HUDEP-2 (cell line): ENCODE results near the gene IFNG-AS1.

Experiments
- DNase-seq, 76 experiments: peaks; one replicate each; lab custom pipeline; 2025; ENCODE audit not compliant: unreplicated experiment in 76 of 76; lab: John Stamatoyannopoulos, UW

IFNG-AS1 gene

DNA sequence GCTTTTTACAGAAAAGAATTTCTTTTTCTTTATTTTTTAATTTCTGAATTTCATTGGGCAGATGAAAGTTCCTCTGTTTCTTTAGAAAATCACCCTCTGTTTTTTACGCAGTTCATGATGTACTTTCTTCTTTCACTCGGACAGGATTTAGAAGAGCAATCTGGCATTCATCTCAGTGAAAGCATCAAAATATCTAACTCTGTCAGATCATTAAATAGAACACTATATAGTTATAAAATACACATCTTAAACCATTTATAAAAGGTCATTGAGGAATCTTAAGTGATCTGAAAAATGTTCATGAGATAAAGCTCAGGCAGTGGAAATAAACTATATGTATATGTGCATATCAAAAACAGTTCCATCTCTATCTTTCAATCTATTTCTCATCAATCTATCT is 3.9 kb downstream of the IFNG-AS1 start:
- DNase-seq = no peak

DNA sequence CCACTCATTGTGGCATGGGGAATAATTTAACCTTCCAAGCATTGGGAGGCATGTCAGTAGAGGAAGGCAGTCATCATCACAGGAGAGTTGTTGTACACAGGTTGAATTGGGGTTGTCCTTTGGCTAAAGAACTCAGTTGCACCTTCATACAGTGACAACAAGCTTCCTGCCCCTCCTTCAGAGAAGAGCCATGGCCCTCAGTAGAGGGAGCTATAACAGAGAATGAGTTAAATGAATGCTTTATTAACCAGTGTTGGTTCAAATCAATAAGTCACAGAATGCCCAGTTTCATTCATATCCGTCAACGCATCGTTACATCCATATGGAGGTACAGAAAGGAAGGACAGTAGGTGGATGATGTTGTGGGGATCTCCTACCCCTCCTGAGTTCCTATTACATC is 4.8 kb downstream of the IFNG-AS1 start:
- DNase-seq = no peak

DNA sequence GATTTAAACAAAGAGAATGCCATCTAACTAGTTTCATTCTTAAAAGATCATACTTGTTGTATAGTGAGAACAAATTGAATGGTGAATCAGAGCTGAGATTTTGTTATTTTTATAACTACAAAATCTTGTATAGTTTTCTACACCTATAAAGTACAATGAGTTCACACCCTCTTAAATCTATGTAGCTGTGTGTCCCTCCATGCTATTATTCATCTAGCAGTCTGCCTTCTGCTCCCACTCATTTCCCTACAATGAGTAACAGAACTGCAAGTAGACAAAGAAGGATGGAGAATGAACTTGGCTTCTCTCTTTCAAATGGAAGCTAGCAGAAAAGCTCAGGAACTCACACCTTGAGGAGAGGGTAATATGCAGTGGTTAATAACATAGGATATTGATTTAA is 7.1 kb downstream of the IFNG-AS1 start:
- no peak for DNase-seq

DNA sequence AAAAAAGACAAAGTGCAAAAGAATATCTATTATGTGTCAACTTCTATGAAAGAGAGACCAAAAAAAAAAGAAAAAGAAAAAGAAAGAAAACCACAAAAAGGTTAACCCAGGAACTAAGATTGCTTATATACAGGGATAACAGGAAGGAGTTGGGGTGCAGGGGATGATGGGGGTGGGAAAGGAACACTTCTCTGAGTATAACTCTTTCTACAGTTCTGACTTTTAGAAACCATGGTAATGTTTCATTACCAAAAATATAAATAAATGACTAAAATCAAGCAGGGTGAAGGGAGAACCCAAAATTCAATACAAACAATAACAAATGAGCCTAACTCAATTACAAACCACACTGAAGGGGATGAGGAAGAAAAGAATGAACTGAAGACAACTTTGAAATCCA is 9.1 kb downstream of the IFNG-AS1 start:
- no peak for DNase-seq

GRCh38 chr12:67999244-67999643 is 10.0 kb downstream of the IFNG-AS1 start:
- DNase-seq = no peak

DNA sequence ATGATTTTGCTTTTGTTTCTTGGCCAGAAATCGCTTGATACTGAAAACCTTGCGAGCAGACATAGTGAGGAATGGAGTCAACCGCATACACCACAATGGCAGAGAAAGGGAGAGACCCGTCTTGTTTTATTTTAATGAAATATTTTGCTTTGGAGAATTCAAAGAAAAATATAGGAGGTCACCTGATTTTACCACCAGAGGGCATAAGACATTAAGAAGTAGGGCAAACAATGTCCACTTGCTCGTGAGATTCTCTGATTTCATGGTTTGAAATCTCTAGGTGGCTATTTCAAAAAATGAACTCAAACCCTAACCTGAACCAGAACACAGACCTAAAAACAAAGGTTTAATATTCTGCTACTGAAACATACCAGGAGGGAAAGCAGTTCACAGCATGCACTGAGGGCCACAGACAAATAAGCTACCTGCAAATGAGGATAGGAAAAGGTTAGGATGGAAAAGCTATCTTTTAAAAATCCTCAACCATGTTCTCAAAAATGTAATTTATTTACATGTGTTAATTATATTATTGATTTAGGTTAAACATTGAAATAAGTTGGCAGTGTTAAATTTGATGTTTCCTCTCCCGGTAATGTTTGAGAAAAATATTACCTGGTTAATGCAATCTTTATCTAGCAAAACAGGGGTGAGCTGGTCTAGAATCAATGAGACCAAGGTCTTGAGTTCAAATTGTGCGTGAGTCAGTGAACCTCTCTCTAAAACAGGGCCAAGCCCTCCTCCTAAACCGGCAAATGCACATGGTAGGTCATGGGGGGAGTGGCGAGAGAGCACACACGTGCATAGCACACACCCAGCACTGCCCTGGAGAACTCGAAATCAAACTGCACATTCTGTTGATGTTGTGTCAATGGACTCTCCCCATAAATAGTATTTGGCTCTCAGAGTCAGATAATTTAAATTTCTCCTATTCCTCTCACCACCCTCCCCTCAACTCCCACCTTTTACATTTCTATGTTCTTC is 12.5 kb downstream of the IFNG-AS1 start:
- no peak for DNase-seq

DNA sequence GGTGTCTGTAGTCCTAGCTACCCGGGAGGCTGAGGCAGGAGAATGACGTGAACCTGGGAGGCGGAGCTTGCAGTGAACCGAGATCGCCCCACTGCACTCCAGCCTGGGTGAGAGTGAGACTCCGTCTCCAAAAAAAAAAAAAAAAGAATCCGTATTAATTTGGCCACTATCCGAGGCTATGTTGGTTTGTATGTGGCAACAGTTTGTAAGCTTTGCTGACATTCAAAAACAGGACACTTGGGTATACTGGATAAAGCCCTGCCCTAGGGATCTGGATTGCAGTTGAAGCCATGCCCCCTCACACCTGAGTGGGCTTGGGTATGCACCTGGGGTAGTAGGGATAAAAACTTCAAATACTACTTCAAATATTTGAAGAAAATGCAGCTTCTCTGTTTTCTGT is 14.5 kb downstream of the IFNG-AS1 start:
- DNase-seq = no peak

DNA sequence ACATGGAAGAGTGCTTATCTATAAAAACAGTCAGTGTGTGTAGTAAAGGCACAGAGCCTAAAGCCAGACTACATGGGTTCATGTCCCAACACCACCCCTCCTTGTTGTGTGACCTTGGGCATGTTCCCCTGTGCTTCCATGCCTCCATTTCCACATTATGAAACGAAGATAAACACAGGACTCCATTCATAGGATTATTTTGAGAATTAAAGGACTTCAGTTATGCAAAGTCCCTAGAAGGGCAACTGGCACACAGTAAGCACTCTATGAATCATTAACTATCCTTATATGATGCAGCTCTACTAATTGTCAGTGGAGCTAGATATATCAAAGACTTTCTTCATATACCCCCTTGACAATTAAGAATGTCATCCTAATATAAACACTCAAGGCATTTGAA is 17.8 kb downstream of the IFNG-AS1 start:
- no peak for DNase-seq

DNA sequence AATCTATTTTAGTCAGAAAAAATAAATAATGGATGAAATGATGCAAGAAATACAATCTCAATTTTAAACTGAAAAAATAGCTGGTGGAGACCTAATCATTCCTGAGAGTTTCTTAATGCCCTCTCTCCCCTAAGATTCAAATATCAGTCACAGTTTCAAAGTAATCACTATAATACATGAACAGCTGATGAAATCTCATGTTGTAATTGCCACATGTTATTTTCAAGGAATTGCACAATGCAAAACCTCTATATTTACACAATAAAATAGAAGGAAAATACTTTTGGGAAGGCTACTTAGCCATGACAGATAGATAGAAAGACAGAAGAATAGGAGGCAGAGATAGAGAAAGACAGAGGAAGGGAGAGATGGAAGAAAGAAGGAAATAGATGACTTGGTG is 18.2 kb downstream of the IFNG-AS1 start:
- no peak for DNase-seq

DNA sequence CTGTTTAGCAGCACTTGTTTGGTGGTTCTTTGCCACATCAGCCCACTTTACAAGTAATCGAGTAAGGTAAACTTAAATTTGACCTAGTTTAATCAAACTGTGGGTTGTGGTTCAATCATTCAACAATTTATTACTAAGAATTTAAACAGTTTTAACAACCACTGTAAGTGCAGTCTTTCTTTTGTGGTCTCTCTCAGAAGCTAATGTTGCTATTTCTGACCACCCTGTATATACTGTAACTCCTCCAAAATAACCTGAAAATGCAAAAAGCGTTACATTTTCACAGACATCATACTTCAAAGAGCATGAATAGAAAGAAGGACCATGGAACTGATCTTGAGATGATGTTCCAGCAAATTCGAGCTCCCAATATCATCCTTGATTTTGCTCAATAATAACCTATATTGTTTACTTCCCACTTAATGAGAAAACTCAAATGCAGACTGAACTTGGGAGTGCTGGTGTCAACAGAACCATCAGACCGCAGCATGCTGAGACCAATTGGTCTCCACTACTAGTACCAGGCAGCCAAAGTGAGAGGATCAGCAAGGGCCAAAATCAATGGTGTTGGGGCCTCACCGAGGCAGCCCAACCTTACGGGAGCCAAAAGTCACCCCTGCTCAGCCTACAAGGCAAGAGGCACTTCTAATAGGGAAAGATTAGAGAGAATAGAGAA is 22.1 kb downstream of the IFNG-AS1 start:
- DNase-seq = no peak

DNA sequence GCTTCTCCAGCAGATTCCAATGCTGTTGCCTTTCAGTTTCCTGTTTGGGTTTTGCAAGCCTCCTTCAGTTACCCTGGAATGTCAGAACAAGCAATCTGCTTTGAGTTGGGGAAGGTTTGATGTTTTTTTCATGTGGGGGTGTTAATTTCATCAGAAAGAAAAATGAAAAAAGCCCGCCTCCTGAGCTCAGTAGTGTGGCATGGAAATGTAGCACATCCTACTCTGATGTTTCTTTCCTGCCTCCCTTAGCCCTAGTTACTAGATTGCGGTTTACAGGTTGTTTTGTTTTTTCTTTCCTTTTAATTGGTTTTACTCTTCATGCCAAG is 22.6 kb downstream of the IFNG-AS1 start:
- no peak for DNase-seq

- DNase-seq = no peak
Observed at GRCh38 chr12:68012712-68013111, 23.5 kb downstream of the IFNG-AS1 start.

DNA sequence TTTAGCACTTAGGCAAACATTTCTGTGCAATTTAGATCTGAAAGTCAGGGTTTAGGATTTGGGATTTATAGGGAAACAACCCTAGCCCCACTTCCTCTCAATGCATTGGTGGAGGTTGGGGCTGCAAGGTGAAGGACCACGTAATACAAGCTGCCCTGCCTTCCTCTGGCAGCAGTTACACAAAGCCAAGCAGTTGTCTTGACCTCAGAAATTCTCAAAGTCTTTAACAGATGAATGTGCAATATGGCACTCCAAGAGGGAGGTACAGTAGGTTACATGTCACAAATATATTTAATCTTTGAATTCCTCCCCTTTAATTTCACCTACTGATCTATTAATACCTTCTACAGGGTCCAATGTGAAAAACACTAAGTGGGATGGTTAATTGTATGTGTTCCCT is 23.9 kb downstream of the IFNG-AS1 start:
- no peak for DNase-seq

- no peak for DNase-seq
Observed at GRCh38 chr12:68016136-68016535, 26.9 kb downstream of the IFNG-AS1 start.

DNA sequence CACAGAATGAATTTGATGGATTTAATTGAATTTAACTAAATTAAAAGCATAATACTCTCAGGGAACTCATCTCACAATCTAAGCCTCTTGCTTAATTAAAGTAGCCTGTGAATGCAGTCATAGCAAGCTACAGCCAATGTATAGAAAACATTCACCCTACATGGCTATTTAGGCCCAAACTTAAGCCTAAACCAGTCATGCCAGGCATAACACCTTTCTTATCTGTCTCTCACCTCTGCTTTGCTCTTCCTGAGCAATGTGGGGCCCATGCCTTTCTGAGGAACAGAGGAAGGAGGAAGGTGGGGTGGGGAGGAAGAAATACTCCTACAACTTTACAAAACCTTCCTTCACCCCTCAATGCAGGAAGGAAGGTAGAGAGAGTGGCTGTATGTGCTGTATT is 29.1 kb downstream of the IFNG-AS1 start:
- no peak for DNase-seq

- no peak for DNase-seq
Observed at GRCh38 chr12:68020049-68020448, 30.8 kb downstream of the IFNG-AS1 start.

GRCh38 chr12:68020699-68021098 is 31.5 kb downstream of the IFNG-AS1 start:
- DNase-seq = no peak

- no peak for DNase-seq
Observed at GRCh38 chr12:68028647-68029046, 39.4 kb downstream of the IFNG-AS1 start.

DNA sequence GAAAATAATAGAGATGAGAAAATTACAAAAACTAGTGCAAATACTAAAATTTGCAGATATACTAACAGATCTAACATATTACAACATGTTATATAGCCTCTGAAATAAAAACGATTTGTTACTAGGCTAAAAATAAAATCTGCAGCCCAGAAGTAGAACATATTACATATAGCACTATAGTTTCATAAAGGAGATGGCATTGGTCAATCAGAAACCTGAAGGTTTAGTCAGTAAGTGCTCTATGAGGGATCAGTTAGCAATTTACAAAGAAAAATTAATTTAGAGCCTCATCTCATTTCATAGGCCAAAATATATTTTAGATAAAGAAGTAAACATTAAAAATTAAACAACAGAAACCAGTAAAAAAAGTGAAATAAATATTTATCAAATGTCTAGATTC is 41.0 kb downstream of the IFNG-AS1 start:
- DNase-seq = no peak

GRCh38 chr12:68031174-68031573 is 41.9 kb downstream of the IFNG-AS1 start:
- DNase-seq = no peak

DNA sequence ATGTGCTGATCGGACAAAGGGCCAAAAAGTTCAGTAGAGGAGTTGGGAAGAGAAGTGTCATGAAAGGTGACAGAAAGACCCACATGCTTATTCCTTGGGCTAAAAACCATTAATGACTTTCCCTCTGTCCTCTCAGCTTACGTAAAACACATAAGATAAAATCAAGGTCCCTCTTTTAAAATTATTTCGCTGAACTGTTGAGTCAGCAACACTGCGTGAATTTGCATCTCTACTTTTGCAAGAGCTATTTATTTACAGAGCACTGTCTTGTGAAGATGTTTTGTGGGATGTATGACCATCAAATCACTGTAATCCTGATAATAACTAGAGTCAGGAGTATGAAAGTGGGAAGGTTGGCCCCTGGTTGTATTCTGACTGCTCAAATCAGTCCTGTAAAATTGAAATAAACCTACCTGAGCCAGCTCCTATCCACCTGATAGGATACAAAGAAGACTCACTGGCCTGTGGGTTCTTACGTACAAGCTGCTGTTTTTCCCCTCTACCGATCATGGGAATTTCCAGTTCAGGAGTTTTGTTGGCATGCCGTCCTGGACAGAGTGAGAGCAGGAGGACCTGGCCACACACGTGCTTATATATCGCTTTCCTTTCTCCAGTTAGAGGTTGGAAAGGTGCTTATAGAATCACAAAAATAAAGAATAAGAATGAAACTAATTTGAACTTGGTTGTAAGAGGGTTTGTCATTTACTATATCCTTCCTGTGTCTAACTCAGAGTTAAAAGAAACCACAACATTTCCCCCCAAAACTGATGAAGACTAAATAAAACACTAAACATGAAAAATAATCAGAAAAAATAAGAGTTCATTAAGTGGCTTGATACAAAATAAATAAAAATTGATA is 42.9 kb downstream of the IFNG-AS1 start:
- DNase-seq = no peak
